ENCODE data around the gene ANKRD31. TPM values are rescaled to one million over a fixed set of nuclear protein-coding genes. Genes with fewer than 3 reads are reported as not detected.

The ANKRD31 gene
- total RNA-seq, 1 experiment from 2014 or later: 0.11 TPM

GRCh38 chr5:75243100-75243499 lies 6.4 kb upstream of the ANKRD31 start:
- Histone ChIP-seq H2BK120ac (ENCODE audit: low read depth, low read length, poor library complexity, severe bottlenecking) (no peak overlapping the region), H4K91ac (ENCODE audit: insufficient read length, low read depth, low read length) (no peak overlapping the region), H2AK5ac (ENCODE audit: insufficient read length, low read length) (no peak overlapping the region), H3K23me2 (ENCODE audit: insufficient read length, low read depth, low read length, poor library complexity, severe bottlenecking) (no peaks in the 10 kb centered on the region), H3K4me1 (ENCODE audit: insufficient read depth, low read length) (peaks cover 3% of the 10 kb centered on the region; the same call in 1 of the 2 replicates), H3K9me3 (ENCODE audit: control insufficient read depth, low read depth, low read length) (no peaks in the 10 kb centered on the region), H3K9ac (ENCODE audit: extremely low read depth, insufficient read length, low read length) (no peak overlapping the region), H4K5ac (ENCODE audit: insufficient read length, low read depth, low read length) (no peak overlapping the region), H2BK15ac (ENCODE audit: low read depth, low read length) (no peak overlapping the region), H3K4me2 (ENCODE audit: insufficient read depth, insufficient read length, low read length) (no peak overlapping the region), H3K23ac (ENCODE audit: insufficient read length, low read depth, low read length) (no peak overlapping the region), H3K27ac (ENCODE audit: insufficient read length, low read depth, low read length) (no peak overlapping the region), H3K18ac (ENCODE audit: insufficient read length, low read depth, low read length) (no peak overlapping the region), H3K56ac (ENCODE audit: insufficient read length, low read depth, low read length) (no peak overlapping the region), H4K8ac (replicated peaks; ENCODE audit: insufficient read length, low read depth, low read length) (no peak overlapping the region), H3K79me2 (ENCODE audit: insufficient read depth, low read length) (no peaks in the 10 kb centered on the region), H3K14ac (ENCODE audit: insufficient read depth, low read length) (no peak overlapping the region), H4K20me1 (ENCODE audit: control insufficient read depth, insufficient read depth, insufficient read length) (no peaks in the 10 kb centered on the region), H2BK5ac (ENCODE audit: insufficient read length, low read length) (no peak overlapping the region), H3K4ac (ENCODE audit: low read depth, low read length) (no peak overlapping the region), H3T11ph (ENCODE audit: low read length) (no peak overlapping the region), H2BK20ac (ENCODE audit: low read depth, low read length, poor library complexity, severe bottlenecking) (no peak overlapping the region), H2AFZ (ENCODE audit: low read length) (no peak overlapping the region), H3K27me3 (ENCODE audit: insufficient read depth, low read length) (no peaks in the 10 kb centered on the region), H2BK12ac (ENCODE audit: insufficient read length, low read depth, low read length) (no peak overlapping the region), H3K79me1 (ENCODE audit: insufficient read depth, low read depth, low read length, poor library complexity, severe bottlenecking) (no peaks in the 10 kb centered on the region)
- Mint-ChIP-seq H3K9me3 (no peaks in the 10 kb centered on the region; a peak in 1 of 5 replicates), H3K4me3 (no peak overlapping the region), H3K27me3 (ENCODE audit: low read depth) (no peaks in the 10 kb centered on the region), H3K36me3 (ENCODE audit: insufficient read depth in 1 of 3, low read depth in 3 of 3) (no peaks in the 10 kb centered on the region), H3K27ac (no peak overlapping the region), H3K4me1 (peaks cover 35 to 37% of the 10 kb centered on the region in 2 experiments)
- TF ChIP-seq CTCF (conservative IDR thresholded peaks at IDR 0.05): no peak
- DNase-seq: no peak
- WGBS (ENCODE audit: extremely low coverage, insufficient read length, low lambda C conversion rate): no CpG with 5 or more reads among the region's 1 CpG
